Stimulated activated CD4-positive, alpha-beta T cell treated with anti-CD3 and anti-CD28 coated beads, Interleukin-1b, Interleukin-23, amount 100 ng/mL, for 48 hours (primary cell): Measurements from ENCODE around the gene ZDHHC14.
A peak's percentile ranks its signal among the peaks of the same experiment; 100 is the strongest.

Experiments
- DNase-seq: peaks from one replicate; pipeline ENCODE4 v3.0.0-alpha.2; 2020

Gene ZDHHC14

DNA sequence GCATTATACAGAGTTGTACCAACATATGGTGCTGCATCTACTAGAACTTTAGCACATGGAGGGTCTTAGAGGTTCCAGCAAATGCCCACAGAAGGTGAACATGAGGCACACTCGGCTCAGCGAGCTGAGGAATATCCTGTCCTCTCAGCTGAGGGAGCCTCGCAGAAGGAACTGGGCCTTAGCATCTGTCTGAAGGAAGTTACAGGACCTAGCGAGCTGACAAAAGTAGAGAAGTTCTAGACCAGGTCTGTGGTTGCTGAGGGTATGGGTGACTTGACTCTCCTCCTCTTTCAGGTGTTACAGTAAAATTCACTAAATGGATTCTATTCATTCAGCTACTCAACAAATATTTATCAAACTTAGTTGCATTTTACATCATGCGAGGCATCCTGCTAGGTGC is 157.2 kb downstream of the ZDHHC14 start:
- DNase-seq = no peak

DNA sequence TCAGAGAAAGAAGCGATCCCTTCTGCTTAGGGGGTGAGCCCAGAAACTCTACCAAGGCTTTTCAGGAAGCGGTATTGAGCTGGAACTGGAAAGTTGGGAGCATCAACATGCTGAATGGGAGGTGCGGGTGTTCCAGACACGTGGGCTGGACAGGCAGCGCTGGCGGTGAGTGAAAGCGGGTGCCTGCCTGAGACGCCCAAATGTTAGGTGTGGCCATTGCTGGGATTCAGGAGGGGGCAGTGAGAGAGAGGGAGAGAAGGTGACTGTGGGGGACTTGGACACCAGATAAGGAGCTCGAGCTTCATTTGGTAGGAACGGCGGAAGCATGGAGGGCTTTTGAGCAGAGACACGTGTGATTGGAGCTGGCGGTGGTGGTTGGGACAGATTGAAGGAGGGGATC is 157.7 kb downstream of the ZDHHC14 start:
- no peak for DNase-seq

DNA sequence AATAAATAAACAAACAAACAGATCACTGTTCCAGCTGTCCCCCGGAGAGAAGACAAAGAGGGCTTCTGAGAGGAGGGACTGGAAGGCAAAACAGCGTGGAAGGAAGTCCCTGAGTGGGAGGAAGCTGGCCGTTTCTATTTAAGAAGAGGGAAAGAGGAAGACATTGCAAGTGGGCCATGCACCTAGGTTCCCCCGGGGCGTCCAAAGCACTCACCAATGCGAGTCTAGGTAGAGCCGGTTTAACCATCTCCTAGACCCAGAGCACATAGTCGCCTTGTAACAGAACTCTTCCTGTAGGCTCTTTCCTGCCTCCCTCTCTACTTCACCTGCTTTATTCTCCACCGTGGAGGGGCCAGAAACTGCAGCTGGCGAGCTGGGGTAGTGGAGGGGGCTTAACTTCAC is 158.4 kb downstream of the ZDHHC14 start:
- no peak for DNase-seq

GRCh38 chr6:157539900-157540752 is 159.1 kb downstream of the ZDHHC14 start:
- DNase-seq = no peak

- no peak for DNase-seq
These were observed 160.8 kb downstream of the ZDHHC14 start for GRCh38 chr6:157541618-157542413.

DNA sequence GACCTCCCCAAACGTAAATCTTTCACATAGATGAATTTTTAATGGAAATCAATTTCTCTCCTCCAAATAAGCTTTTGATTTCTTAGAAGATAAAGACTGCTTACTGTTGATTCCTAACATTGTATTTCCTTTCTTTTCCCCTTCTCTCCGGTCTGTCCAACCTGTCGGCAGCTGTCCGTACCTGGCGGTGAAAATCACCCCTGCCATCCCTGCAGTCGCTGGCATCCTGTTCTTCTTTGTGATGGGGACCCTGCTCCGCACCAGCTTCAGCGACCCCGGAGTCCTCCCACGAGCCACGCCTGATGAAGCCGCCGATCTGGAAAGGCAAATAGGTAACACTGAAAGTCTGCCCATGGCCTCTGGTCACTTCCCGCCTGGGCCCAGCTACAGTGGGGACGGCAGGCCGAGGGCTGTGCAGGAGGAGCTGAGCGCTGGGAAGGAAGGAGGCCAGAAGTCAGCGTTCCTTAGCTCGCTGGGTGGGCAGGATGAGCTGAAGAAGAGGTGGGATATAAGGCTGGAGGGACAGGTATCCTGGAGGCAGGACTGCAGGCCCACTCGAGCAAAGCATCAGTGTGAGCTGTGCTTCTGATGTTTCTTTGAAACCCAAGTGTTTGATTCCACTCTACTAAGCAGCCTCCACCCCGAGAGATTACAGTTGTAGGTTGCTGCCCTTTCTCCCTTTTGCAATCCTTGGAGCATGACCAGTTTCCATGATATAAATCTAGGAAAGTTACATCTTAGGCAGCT is 161.6 kb downstream of the ZDHHC14 start:
- DNase-seq = no peak

DNA sequence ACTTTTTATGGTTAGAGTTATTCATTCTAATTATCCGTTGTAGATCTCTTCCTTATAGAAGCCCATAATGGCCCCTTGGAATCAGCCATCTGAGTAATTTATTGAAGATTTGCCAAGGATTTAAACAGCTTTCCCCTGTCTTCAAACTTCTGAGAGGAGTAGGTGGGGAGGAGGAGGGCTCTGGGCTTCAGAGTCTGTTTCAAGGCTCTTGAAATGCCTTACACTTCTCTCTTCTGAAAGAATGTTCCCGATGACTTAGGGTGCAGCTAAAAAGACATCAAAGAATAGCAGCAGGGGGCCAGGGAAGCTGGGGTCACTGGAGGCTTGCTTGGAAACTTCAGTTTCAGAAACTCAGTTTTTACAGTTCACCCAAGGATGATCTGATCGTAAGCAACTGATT is 165.3 kb downstream of the ZDHHC14 start:
- no peak for DNase-seq

- DNase-seq = no peak
These were observed 166.1 kb downstream of the ZDHHC14 start for GRCh38 chr6:157547112-157547511.

DNA sequence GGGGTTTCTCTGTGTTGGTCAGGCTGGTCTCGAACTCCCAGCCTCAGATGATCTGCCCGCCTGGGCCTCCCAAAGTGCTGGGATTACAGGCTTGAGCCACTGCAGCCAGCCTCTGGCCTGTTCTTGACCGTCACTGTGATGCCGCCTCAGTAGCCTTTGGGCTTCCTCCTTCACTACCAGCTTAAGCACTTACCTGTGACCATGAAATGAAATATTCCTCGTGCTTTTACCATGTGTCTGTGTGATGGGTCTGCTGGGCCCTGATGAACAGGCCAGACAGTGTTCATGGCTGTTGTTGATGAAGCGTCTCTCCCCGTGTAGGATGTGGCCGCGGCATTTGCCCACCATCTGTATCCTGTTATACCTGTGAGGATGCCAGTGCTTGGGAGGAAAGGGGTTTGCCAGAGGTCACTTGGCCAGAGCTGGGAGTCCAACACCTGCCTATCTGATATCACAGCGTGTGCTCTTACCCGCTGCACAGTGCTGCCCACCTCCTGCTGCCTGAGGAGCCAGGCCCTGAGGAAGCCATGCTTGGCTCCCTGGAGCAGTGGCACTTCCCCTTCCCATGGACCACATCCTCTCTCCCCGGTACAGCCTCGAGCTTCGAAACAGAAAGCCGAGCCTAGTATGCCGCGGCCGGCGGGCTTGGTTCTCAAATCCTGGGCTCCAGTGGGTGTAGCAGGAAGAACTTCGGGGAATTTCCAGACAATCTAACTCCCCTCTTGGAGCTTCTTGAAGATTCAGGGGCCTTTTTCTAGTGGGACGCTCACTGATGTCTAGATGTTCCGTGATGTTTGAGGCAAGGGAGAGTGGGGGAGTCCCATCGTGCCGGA is 167.9 kb downstream of the ZDHHC14 start:
- DNase-seq = no peak

DNA sequence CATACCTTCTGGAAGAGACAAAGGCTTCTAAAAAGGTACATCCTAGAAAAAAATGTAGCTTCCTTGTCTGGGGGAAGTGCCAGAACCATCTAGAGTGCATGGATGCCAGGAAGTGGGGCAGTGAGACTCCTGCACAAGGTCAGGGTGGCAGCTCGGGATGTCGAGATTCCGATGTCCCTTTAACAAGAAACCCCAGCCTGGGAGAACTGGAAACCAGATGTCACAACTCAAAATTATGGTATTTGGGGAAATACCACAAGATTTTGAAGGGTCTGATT is 168.4 kb downstream of the ZDHHC14 start:
- DNase-seq = no peak

DNA sequence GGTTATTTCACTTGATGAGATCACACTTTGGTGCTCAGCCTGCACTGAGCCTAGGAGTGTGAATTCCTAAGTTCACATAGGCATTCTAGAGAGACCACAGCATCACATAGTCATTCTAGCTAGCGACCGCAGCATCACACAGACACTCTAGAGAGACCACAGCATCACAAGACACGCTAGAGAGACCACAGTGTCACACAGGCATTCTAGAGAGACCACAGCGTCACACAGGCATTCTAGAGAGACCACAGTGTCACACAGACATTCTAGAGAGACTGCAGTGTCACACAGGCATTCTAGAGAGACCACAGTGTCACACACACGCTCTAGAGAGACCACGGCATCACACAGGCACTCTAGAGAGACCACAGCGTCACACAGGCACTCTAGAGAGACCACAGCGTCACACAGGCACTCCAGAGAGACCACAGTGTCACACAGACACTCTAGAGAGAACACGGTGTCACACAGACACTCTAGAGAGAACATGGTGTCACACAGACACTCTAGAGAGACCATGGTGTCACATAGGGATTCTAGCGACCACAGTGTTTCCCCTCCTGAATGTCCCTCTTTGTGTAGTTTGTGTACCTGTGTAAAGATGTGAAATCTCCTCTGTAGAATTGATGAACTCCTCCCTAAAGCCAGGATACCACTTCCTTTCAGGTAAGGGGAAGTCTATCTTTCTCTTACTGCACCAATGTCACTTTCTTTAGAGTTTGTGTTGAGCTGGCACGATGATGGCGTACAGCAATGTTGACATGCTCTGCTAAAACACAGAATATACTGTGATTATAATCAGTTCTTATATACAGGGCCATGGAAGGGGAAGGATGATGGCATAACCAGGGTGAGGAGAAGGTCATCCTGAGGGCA is 169.4 kb downstream of the ZDHHC14 start:
- DNase-seq = peak; percentile 56

- DNase-seq = no peak
These were observed 170.2 kb downstream of the ZDHHC14 start for GRCh38 chr6:157551041-157551832.

GRCh38 chr6:157552081-157552747 is 171.2 kb downstream of the ZDHHC14 start:
- no peak for DNase-seq

DNA sequence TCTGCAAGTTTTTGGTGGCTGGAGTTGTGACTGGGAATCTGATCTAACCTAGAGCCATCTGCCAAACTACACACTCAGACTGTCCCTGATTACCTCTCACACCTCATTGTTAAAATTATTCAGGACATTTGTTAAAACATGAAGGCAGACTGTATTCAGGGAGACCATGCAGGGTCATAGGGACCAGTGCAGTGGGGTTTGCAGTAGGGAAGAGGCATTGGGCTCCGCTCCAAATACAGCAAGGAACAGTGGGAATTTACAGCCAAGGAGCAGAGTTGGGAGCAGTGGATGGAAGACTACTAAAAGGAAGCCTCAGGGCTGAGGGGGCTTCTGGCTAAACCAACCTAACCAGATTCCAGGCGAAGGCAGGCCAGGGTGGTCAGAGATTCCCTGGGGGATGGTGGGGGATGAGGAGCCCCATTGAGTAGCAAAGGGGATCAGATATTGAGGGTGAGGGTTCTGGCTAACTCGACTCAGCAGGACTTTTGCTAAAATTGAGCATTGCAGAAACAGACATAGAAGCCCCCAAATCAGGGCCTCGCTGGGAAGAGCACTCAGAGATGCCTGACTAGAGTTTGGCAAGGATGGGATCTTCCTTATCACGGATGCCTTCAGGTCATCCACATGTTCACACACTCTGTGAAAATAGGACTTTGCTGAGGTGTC is 172.0 kb downstream of the ZDHHC14 start:
- DNase-seq = no peak

GRCh38 chr6:157554747-157555146 is 173.8 kb downstream of the ZDHHC14 start:
- no peak for DNase-seq

GRCh38 chr6:157555455-157556143 is 174.6 kb downstream of the ZDHHC14 start:
- no peak for DNase-seq

- no peak for DNase-seq
These were observed 175.2 kb downstream of the ZDHHC14 start for GRCh38 chr6:157556144-157556645.

- DNase-seq = no peak
These were observed 175.9 kb downstream of the ZDHHC14 start for GRCh38 chr6:157556671-157557430.
